ENCODE data around the gene RAB3B.

The RAB3B gene

DNA sequence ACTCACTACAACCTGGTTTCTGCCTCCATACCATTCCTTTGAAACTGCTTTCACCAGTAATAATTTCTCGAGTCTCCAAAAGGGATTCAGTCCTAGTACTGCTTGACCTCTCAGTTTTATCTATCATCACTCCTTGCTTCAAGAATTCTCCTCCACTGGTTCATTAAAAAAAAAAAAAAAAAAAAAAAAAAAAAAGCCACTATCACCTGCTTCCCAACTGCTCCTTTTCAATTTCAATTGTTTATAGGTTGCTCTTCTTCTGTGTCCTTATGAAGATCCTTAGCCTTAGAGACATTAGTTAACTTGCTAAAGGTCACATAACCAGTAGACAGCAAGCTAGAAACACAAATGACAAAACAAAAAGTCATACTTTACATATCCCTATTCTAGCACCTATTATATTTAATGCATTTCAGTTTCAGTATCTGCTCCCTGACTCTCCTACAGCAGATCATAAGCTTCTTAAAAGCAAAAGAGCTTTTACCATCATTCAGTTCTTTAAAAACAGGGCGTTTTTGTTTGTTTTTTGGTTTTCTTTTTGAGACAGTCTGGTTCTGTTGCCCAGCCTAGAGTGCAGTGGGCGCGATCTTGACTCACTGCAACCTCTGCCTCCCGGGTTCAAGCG, 119.0 kb downstream of the RAB3B start:
- no peak for DNase-seq (ENCODE audit: low spot score)

DNA sequence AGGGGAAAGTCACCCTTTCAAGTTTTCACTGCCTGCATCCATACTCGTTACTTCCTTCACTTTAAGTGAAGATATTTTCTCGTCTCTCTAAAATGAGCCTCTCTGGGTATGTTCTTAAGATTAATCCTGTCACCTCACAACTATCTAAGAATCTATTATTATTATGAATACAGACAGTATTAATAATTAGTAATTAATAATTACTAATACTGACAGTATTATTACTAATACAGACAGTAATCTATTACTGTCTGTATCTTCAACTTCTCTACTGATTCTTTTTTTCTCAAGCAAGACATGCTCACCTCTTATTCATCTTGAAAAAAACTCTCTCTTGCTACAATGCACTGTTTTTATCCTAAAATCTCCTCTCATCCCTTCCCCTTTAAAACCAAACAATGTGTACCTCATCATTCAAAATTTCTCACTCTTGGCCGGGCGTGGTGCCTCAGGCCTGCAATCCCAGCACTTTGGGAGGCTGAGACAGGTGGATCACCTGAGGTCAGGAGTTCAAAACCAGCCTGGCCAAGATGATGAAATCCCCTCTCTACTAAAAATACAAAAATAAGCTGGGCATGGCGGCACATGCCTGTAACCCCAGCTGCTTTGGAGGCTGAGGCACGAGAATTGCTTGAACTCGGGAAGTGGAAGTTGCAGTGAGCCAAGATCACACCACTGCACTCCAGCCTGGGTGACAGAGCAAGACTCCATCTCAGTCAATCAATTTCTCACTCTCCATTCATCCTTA, 119.7 kb downstream of the RAB3B start:
- no peak for DNase-seq (ENCODE audit: low spot score)

DNA sequence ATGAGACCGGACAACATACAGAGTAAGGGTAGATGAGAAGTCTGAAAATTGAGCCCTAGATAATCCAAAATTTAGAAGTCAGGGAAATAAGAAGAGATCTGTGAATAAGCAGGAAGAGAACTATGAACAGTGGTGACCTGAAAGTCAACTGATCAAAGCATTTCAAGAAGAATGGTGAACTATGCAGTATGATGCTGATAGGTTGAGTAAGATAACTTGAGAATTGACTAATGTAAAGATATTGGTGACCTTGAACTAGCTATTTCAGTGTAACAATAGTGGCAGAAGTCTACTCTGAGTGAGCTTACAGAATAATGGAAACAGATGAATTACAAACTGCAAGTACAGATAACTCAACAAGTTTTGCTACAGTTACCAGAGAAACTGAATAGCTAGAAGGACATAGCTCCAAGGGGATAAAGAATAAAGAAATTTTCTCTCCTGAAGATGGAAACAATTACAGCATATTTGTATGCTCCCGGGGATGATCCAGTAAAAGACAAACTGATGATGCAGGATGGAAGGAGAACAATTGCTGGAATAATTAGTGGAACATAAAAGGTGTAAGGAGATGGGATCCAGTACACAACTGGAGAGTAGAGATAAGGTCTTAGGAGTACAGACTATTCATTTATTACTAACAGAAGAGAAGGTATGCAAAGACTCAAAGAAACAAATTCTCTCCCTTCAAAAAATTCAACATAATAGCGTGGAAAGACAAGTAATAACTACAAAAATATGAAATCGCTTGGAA, 122.8 kb downstream of the RAB3B start:
- DNase-seq (ENCODE audit: low spot score), result no peak

DNA sequence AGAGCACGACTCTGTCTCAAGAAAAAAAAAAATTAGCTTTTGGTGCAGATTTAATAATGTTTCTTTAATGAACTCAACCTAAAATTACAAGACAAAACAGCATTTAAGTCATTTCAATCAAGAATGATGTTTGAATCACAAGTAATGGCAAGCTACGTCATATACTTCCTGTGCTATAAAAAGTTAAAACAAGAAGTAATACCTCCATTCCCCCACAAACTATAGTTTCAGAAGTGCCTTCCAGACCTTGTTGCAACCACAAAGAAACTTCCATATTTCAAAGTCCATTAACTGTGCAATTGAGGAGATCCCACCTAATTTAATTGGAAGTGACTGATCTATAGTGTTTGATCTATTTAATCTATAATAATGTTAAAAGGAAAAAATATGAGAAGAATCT, 127.1 kb downstream of the RAB3B start:
- DNase-seq (ENCODE audit: low spot score), result no peak

DNA sequence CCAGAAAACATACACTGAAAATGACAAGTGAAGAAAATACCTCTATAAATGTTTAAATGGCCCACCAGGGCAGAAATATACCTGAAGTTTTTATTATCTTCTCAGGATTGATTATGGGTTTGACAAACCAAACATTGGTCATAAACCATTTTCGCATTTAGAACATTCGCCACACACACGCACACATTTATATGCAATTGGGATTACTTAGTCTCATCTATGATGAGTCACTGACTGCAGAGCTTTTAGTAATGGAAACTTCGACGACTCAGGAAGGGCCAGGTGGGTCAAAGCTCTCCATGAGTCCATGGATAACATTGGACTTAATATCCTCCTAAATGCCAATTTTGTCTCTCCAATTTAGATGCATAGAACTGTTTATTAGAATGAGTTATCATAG, 128.8 kb downstream of the RAB3B start:
- no peak for DNase-seq (ENCODE audit: low spot score)

DNA sequence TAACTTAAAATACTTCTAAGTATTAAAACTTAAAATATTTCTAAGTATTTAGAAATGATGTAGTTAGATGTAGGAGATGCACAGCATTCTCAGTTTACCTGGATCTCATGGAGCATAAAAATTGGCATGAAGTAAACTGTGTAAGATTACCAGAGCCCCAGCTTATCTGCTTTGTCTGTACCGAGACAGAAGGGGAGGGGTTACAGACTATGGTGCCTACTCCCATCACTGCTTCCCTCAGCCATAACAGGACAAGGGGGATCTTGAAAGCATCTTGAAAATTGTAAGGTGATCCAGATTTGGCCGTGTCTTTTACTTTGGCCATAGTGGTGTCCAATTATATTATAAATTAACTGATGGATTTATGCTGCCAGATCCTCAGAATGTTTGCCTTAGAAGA, 130.8 kb downstream of the RAB3B start:
- DNase-seq (ENCODE audit: low spot score), result no peak

DNA sequence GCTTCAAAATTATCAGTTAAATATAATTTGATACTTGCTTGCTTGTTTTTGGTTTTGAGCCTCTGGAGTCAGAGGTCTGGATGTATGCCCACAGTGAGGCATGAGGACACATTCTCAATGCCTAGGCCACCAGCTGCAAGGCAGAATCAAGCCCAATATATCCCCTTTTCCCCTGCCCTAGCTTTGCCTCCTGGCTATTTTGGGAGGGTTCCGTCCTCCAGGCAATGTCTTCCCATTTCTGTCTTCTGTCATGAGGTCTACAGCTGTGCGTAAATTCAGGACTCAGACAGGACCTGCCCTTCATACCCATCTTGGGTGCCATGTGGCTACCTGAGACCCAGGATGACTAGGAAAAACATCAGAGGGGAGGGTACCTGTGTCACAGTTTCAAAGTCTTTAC, 131.2 kb downstream of the RAB3B start:
- no peak for DNase-seq (ENCODE audit: low spot score)

DNA sequence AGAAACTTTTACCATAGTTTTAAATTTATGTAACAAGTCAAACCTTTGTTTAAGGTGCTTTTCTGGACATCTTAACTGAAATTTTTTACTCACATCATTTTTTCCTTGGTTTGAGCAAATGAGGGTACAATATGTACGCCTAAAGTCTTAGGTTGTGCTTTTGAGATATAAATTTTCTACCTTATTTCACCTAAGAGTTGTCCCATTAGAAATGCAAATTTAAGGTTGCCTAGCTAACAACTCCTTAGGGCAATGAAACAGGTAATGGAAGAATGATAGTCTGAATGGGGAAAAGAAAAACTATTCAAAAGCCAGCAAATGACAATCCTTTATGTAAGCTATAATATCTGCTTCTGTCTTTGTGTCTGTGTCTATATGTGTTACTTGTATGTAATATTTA, 131.6 kb downstream of the RAB3B start:
- no peak for DNase-seq (ENCODE audit: low spot score)

Measured in CD4-positive, alpha-beta T cell treated with Interleukin-2 at 100 ng/mL for 4 hours (primary cell).